Measurements from ENCODE around the gene PFDN1.
A peak's percentile ranks its signal among the peaks of the same experiment; 100 is the strongest.

The PFDN1 gene, protein sequence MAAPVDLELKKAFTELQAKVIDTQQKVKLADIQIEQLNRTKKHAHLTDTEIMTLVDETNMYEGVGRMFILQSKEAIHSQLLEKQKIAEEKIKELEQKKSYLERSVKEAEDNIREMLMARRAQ

DNA sequence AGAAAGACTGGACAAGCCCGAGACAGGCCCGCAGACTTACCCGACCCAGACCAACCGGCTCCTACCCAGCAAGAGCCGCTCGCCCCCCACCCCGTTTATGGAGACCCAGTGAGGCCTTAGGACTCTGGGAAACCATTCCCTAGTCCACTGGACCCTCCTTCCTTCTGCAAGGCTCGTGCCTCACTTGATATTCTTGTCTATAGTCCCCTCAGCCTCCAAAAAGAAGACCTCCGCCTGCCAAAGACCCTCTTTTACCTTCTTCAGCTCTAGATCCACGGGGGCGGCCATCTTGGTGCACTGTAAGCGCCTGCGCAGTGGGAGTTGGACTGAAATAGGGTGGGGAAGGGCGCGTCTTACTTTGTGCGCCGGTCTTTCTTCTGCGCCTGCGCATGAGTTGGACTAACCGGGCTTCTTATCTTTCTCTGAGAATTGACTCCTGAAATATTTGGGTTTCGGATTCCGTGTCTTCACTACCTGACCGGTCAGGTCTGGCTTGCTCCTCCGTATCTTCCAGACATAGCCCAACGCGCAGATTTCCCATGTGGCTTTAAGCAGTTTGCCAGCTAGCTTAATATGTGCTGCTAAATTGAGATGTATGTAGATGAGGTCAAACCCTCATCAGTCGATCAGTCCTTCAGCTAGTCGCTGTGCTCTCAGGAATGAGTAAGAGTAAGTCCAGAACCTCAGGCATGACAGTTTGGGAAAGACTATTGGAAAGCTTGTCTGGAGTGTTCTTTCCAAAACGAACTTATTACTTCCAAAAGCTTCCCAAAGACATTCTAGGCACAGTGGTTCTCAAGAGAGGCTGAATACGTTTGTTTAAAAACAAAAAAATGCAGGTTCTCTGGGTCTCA, at the start of gene PFDN1:
Gene PFDN1, minus strand, starts transcription at position 316 of the 854 bp plus-strand sequence. Its CDS starts 28 bp downstream, at position 288.
- peak; percentile 93 for DNase-seq (ENCODE audit: low spot score)
- TF ChIP-seq, protein P1, sequence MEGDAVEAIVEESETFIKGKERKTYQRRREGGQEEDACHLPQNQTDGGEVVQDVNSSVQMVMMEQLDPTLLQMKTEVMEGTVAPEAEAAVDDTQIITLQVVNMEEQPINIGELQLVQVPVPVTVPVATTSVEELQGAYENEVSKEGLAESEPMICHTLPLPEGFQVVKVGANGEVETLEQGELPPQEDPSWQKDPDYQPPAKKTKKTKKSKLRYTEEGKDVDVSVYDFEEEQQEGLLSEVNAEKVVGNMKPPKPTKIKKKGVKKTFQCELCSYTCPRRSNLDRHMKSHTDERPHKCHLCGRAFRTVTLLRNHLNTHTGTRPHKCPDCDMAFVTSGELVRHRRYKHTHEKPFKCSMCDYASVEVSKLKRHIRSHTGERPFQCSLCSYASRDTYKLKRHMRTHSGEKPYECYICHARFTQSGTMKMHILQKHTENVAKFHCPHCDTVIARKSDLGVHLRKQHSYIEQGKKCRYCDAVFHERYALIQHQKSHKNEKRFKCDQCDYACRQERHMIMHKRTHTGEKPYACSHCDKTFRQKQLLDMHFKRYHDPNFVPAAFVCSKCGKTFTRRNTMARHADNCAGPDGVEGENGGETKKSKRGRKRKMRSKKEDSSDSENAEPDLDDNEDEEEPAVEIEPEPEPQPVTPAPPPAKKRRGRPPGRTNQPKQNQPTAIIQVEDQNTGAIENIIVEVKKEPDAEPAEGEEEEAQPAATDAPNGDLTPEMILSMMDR (IDR thresholded peaks at IDR 0.05; ENCODE audit: extremely low read depth, missing control alignments), result no peak

DNA sequence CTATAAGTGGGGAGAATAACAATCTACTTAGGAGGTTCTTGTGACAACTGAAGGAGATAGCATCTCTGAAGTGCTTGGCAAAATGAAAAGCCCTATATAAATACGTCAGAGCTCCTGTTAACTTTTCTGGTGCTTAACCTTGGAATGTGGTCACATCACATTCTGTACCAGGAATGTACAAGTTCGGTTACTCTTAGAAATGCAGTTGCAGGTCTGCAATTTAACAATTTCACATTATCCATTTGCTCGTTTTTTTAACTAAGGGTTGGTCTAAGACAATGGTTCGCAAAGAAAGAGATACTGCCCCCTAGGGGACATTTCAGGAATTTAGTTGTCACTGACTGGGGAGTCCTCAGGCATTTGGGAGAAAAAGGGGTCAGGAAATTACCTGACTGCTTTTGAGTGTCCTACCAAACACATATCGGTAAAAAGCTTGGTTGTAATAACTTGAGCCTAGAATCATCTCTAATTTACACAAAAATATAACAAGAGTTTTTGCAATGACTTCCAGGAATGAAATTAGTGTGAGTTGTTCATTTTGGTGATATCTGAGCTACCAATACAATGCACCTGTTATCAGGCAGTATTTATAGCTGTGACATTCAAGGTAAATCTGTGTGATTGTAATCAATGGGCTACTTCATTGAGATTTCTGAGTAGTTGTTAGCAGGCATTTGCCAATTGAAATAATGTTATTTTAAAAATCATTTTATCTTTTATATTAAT, 48.9 kb upstream of the PFDN1 start:
- TF ChIP-seq, protein P1 (IDR thresholded peaks at IDR 0.05; ENCODE audit: extremely low read depth, missing control alignments), result peak; percentile 66
- DNase-seq (ENCODE audit: low spot score), result peak; percentile 74

DNA sequence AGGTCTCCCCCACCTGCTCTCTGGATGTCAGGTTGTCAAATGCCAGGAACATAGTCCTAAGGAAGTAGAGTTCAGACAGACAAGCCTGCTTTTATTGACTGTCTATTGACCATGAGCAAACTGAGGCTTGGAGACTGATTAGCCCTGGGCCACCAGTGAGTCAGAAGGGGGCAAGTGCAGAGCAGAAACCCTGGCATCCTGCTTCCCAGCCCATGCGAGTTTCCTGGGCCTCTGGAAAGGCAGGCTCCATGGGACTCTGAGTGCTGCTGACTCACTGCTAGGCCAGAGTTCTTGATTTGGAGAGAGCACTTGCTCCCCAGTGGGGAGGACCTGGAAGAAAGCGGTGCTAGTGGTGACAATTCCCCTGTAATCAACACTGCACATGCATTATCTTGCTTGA, 46.3 kb upstream of the PFDN1 start:
- DNase-seq (ENCODE audit: low spot score), result no peak
- TF ChIP-seq, protein P1 (IDR thresholded peaks at IDR 0.05; ENCODE audit: extremely low read depth, missing control alignments), result no peak

DNA sequence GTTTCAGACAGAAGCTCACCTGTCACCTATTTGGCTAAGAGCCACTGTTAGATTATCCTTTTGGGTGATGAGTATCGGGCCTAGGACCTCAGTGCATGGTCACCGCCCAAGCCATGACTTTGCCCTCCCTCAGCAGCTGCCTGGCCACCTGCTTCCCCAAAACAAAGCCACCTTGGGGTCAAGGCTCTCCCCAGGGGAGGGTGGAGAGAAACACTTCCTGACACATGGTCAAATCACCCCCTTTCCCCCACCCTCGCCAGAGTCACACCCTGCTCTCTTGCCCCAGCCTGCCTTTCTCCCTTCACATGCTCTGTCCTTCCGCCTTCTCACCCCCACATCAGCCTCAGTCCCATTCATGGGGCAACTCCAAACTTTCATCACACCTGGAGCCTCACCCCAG, 45.2 kb upstream of the PFDN1 start:
- TF ChIP-seq, protein P1 (IDR thresholded peaks at IDR 0.05; ENCODE audit: extremely low read depth, missing control alignments), result no peak
- DNase-seq (ENCODE audit: low spot score), result no peak

DNA sequence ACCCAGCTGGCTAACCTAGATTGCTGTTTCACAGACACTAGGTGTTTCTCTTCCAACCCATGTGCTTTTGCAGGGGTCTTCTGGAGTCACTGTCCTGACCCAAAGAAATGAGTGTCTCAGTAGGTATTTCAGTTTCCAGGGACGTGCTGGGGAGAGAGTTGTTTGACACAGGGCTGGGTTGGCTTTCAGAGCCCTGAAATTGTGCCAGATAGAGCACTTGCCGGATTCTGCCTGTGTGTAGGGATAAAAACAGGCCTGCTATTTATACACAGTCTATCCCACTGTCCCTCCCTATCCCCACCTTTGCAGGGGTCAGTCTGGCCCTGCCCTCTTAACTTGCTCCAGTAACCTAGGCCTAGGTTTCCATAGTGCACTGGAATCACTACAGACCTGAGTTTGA, 44.5 kb upstream of the PFDN1 start:
- no peak for DNase-seq (ENCODE audit: low spot score)

DNA sequence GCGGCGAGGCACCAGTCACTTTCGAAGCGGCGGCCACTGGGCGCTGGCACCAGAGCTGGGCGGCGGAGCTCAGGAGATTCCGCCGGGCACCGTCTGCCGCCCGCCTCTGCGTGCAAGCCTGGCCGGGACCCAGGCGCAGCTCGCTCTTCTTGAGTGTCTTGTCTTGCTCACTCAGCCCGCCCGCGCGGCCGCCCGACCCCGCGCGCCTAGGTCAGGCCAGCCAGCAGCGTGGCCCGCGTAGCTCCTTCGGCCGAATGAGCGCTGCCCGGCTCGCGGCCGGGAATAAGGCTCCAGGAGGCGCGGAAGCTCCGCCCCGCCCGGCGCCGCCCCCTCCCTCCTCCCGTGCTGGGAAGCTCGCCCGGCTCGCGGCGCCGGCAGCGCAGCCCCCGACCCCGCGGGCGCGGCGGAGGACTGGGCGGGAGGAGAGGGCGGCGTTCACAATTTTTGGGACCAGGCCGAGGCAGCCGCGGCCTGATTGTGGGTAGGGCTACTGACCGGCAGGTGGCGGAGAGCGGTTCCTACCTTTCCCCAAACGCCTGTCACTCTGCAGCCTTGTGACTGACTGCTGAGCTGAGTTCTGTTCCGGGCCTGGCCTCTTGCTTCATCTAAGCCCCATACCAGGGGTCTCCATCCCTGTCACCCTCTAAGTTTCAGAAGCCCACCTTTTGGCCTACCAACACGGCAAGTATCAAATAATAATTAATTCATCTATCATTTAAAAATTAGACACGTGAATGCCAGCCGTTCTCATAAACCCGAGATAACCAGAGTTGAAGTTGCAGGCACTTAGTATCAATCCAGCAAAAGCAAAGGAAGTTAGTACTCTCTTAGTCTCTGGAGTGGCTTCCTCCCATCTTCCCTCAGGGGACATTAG, 43.7 kb upstream of the PFDN1 start, which contains the start of gene HBEGF:
Gene HBEGF, minus strand, starts transcription at position 256 of the 874 bp plus-strand sequence. CDS start 275 bp downstream, outside the sequence.
- DNase-seq (ENCODE audit: low spot score), result peak; percentile 88
- TF ChIP-seq, protein P1 (IDR thresholded peaks at IDR 0.05; ENCODE audit: extremely low read depth, missing control alignments), result peak; percentile 55

More for the DNA sequence above, 44.5 kb upstream of the PFDN1 start:
- TF ChIP-seq, protein P1 (IDR thresholded peaks at IDR 0.05; ENCODE audit: extremely low read depth, missing control alignments), result no peak

Measured in GM20000 (cell line).